HepG2 (cell line): ENCODE results near the gene CD37. TPM values are rescaled to one million over a fixed set of nuclear protein-coding genes. Genes with fewer than 3 reads are reported as not detected.

Experiments used
- ARNT2 ChIP-seq: sonication (generic); formaldehyde crosslinking; IDR thresholded peaks from 2 replicates; pipeline ENCODE4 v1.8.0; 2022; ENCODE audit warnings: mild to moderate bottlenecking, low read depth, missing genetic modification reagents, moderate library complexity
- CC2D1A ChIP-seq: sonication (generic); formaldehyde crosslinking; IDR thresholded peaks from 2 replicates; pipeline ENCODE4 v1.8.1; 2023; ENCODE audit warnings: mild to moderate bottlenecking, missing genetic modification reagents
- FOXJ3 ChIP-seq: sonication (generic); formaldehyde crosslinking; IDR thresholded peaks from 2 replicates; pipeline ENCODE4 v1.4.0; 2020; ENCODE audit warnings: missing genetic modification reagents, mild to moderate bottlenecking, borderline replicate concordance
- GFI1 ChIP-seq: sonication (generic); formaldehyde crosslinking; IDR thresholded peaks from 2 replicates; pipeline ENCODE4 v1.5.0; 2020; ENCODE audit warnings: missing genetic modification reagents, mild to moderate bottlenecking, borderline replicate concordance
- HDAC2 ChIP-seq: sonication (generic); formaldehyde crosslinking; IDR thresholded peaks from 2 replicates; pipeline ENCODE4 v1.4.0; 2020; ENCODE audit warnings: missing genetic modification reagents
- HOXA7 ChIP-seq: sonication (generic); formaldehyde crosslinking; IDR thresholded peaks from 2 replicates; pipeline ENCODE4 v1.8.1; 2022; ENCODE audit warnings: mild to moderate bottlenecking, missing genetic modification reagents, moderate library complexity
- KDM4B ChIP-seq: sonication (generic); formaldehyde crosslinking; IDR thresholded peaks from 2 replicates; pipeline ENCODE4 v1.4.0; 2020; ENCODE audit warnings: missing genetic modification reagents
- MEF2D ChIP-seq: sonication (generic); formaldehyde crosslinking; IDR thresholded peaks from 2 replicates; pipeline ENCODE4 v1.5.1; 2020; ENCODE audit warnings: mild to moderate bottlenecking, missing genetic modification reagents
- MIXL1 ChIP-seq: IDR thresholded peaks from 2 replicates; pipeline ENCODE4 v1.6.1; 2016
- XRCC5 ChIP-seq: fragments of 200-400 bp; formaldehyde crosslinking; optimal IDR thresholded peaks from 2 replicates; pipeline ENCODE3; 2017; ENCODE audit warnings: mild to moderate bottlenecking, low read length
- ZBTB3 ChIP-seq: sonication (generic); formaldehyde crosslinking; IDR thresholded peaks from 2 replicates; pipeline ENCODE4 v1.4.0; 2020; ENCODE audit warnings: low read depth, mild to moderate bottlenecking, moderate library complexity, missing genetic modification reagents, borderline replicate concordance
- ZNF451 ChIP-seq: sonication (generic); formaldehyde crosslinking; IDR thresholded peaks from 2 replicates; pipeline ENCODE4 v1.5.0; 2020; ENCODE audit warnings: mild to moderate bottlenecking, missing genetic modification reagents
- ZNF567 ChIP-seq: sonication (generic); formaldehyde crosslinking; IDR thresholded peaks from 2 replicates; pipeline ENCODE4 v1.8.1; 2023; ENCODE audit warnings: mild to moderate bottlenecking, missing genetic modification reagents, borderline replicate concordance
- ZNF616 ChIP-seq: sonication (generic); formaldehyde crosslinking; IDR thresholded peaks from 2 replicates; pipeline ENCODE4 v1.5.0; 2020; ENCODE audit warnings: low read depth, mild to moderate bottlenecking, missing genetic modification reagents
- ZNF652 ChIP-seq: IDR thresholded peaks from 2 replicates; pipeline ENCODE4 v1.6.1; 2016; ENCODE audit warnings: low read depth, borderline replicate concordance
- polyA plus RNA-seq, 8 experiments: library from polyadenylated mRNA; depleted of rRNA in 3 of 8; stranded (reverse) in 7 of 8; unstranded in 1 of 8; fragments of >200 nt; fragmentation: Illumina TruSeq in 4 of 8; extraction: Trizol in 4 of 8; gene quantifications; 2 replicates each; pipeline versions ENCODE4 v1.2.1 to v1.2.3, GENCODE V29; 2011 to 2016; ENCODE audit warnings: low read depth in 4 of 8, missing spikeins in 1 of 8, mixed read lengths in 1 of 8; ENCODE audit not compliant: insufficient read depth in 1 of 8
- total RNA-seq, 5 experiments: library from RNA; depleted of rRNA; stranded (reverse); fragments of >200 nt; fragmentation: Illumina TruSeq; extraction: Trizol; gene quantifications; 2 replicates each; pipeline ENCODE4 v1.2.3, GENCODE V29; 2016; ENCODE audit warnings: low read depth in 1 of 5
- TF ChIP-seq, protein P1 (sequence below): sonication (generic); formaldehyde crosslinking; IDR thresholded peaks from 2 replicates; pipeline ENCODE4 v1.8.1; 2023; ENCODE audit warnings: mild to moderate bottlenecking, missing genetic modification reagents
- TF ChIP-seq, protein P2 (sequence below): sonication (generic); formaldehyde crosslinking; IDR thresholded peaks from 2 replicates; pipeline ENCODE4 v1.4.0; 2020; ENCODE audit warnings: low read depth, mild to moderate bottlenecking, missing genetic modification reagents
- TF ChIP-seq, protein P3 (sequence below): IDR thresholded peaks from 2 replicates; pipeline ENCODE4 v1.6.1; 2018; ENCODE audit warnings: missing genetic modification reagents, mild to moderate bottlenecking, missing compliant biosample characterization
- TF ChIP-seq, protein P4 (sequence below): sonication (generic); formaldehyde crosslinking; IDR thresholded peaks from 2 replicates; pipeline ENCODE4 v1.5.1; 2020; ENCODE audit warnings: mild to moderate bottlenecking, missing genetic modification reagents, moderate library complexity
- TF ChIP-seq, protein P5 (sequence below): sonication (generic); formaldehyde crosslinking; IDR thresholded peaks from 2 replicates; pipeline ENCODE4 v1.5.0; 2020; ENCODE audit warnings: mild to moderate bottlenecking, low read depth, missing genetic modification reagents, borderline replicate concordance
- TF ChIP-seq, protein P6 (sequence below): IDR thresholded peaks from 2 replicates; pipeline ENCODE4 v1.6.1; 2016; ENCODE audit warnings: low read depth, borderline replicate concordance
- TF ChIP-seq, protein P7 (sequence below): sonication (generic); formaldehyde crosslinking; IDR thresholded peaks from 2 replicates; pipeline ENCODE4 v1.4.0; 2020; ENCODE audit warnings: missing genetic modification reagents
- TF ChIP-seq, protein P8 (sequence below): IDR thresholded peaks from 2 replicates; pipeline ENCODE4 v1.6.1; 2016; ENCODE audit warnings: missing biosample characterization, missing genetic modification reagents, low read depth

The CD37 gene
- total and polyA plus RNA-seq, 2 of the 13 experiments (the other 11 are each of a cell fraction or from before 2014, with no cell fraction given), result not detected

DNA sequence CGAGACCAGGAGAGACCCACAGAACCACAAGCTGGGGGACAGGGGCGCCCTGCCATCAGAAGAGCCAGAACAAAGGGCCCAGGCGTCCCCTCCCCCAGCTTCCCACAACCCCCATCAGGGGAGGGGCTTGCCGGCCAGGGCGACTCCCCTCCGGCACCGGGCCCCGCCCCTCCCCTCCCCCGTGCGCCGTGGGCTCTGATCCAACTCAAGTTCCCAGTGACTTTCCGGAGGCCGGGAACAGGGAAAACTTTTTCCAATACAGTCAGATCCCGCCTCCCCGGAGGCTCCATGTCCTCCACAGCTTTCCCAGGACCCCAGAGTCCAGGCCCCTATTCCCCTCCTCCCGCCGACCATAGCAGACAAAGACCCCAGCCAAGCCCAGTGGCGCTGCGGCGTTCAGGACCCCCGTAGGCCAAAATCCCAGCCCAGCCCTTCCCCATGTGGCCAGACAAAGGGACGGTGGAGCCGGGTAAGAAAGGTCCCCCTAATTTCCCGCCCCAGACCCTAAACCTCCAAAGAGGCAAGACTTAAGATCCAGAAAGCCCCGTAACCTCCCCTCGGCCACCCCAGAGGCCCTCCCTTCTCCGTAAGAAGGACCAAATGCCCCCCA lies 26.3 kb downstream of the CD37 start (continued):
- TF ChIP-seq, protein P1, sequence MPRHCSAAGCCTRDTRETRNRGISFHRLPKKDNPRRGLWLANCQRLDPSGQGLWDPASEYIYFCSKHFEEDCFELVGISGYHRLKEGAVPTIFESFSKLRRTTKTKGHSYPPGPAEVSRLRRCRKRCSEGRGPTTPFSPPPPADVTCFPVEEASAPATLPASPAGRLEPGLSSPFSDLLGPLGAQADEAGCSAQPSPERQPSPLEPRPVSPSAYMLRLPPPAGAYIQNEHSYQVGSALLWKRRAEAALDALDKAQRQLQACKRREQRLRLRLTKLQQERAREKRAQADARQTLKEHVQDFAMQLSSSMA, result no peak
- TF ChIP-seq, protein P2, sequence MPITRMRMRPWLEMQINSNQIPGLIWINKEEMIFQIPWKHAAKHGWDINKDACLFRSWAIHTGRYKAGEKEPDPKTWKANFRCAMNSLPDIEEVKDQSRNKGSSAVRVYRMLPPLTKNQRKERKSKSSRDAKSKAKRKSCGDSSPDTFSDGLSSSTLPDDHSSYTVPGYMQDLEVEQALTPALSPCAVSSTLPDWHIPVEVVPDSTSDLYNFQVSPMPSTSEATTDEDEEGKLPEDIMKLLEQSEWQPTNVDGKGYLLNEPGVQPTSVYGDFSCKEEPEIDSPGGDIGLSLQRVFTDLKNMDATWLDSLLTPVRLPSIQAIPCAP, result no peak
- TF ChIP-seq ZNF652 (CRISPR knock-in tag), result no peak
- 0 out of 2 replicates have a peak, but pooled peaks have one; percentile 36 for TF ChIP-seq ZNF567
- no peak for TF ChIP-seq HDAC2
- TF ChIP-seq, protein P3, sequence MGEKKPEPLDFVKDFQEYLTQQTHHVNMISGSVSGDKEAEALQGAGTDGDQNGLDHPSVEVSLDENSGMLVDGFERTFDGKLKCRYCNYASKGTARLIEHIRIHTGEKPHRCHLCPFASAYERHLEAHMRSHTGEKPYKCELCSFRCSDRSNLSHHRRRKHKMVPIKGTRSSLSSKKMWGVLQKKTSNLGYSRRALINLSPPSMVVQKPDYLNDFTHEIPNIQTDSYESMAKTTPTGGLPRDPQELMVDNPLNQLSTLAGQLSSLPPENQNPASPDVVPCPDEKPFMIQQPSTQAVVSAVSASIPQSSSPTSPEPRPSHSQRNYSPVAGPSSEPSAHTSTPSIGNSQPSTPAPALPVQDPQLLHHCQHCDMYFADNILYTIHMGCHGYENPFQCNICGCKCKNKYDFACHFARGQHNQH (CRISPR knock-in tag), result no peak; the same call in 1 of the 2 replicates
- TF ChIP-seq, protein P4, sequence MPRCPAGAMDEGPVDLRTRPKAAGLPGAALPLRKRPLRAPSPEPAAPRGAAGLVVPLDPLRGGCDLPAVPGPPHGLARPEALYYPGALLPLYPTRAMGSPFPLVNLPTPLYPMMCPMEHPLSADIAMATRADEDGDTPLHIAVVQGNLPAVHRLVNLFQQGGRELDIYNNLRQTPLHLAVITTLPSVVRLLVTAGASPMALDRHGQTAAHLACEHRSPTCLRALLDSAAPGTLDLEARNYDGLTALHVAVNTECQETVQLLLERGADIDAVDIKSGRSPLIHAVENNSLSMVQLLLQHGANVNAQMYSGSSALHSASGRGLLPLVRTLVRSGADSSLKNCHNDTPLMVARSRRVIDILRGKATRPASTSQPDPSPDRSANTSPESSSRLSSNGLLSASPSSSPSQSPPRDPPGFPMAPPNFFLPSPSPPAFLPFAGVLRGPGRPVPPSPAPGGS (CRISPR knock-in tag), result no peak
- TF ChIP-seq MIXL1 (CRISPR knock-in tag), result no peak
- no peak for TF ChIP-seq ZNF451 (CRISPR knock-in tag)
- TF ChIP-seq, protein P5, sequence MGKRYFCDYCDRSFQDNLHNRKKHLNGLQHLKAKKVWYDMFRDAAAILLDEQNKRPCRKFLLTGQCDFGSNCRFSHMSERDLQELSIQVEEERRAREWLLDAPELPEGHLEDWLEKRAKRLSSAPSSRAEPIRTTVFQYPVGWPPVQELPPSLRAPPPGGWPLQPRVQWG (CRISPR knock-in tag), result no peak
- TF ChIP-seq ZNF616 (CRISPR knock-in tag), result no peak
- no peak for TF ChIP-seq FOXJ3
- no peak for TF ChIP-seq KDM4B (CRISPR knock-in tag)
- TF ChIP-seq, protein P6, sequence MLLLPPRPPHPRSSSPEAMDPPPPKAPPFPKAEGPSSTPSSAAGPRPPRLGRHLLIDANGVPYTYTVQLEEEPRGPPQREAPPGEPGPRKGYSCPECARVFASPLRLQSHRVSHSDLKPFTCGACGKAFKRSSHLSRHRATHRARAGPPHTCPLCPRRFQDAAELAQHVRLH, result no peak
- TF ChIP-seq ZBTB3 (CRISPR knock-in tag), result no peak
- TF ChIP-seq ARNT2, result 0 out of 2 replicates have a peak, but pooled peaks have one; percentile 49
- TF ChIP-seq, protein P7, sequence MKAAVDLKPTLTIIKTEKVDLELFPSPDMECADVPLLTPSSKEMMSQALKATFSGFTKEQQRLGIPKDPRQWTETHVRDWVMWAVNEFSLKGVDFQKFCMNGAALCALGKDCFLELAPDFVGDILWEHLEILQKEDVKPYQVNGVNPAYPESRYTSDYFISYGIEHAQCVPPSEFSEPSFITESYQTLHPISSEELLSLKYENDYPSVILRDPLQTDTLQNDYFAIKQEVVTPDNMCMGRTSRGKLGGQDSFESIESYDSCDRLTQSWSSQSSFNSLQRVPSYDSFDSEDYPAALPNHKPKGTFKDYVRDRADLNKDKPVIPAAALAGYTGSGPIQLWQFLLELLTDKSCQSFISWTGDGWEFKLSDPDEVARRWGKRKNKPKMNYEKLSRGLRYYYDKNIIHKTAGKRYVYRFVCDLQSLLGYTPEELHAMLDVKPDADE (CRISPR knock-in tag), result no peak
- TF ChIP-seq CC2D1A, result no peak
- TF ChIP-seq MEF2D, result no peak
- TF ChIP-seq HOXA7 (CRISPR knock-in tag), result no peak
- TF ChIP-seq, protein P8, sequence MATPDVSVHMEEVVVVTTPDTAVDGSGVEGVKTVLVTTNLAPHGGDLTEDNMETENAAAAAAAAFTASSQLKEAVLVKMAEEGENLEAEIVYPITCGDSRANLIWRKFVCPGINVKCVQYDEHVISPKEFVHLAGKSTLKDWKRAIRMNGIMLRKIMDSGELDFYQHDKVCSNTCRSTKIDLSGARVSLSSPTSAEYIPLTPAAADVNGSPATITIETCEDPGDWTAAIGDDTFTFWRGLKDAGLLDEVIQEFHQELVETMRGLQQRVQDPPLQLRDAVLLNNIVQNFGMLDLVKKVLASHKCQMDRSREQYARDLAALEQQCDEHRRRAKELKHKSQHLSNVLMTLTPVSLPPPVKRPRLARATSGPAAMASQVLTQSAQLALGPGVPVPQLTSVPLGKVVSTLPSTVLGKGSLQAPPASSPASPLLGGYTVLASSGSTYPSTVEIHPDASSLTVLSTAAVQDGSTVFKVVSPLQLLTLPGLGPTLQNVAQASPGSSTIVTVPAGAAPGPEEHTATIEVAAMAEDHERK (CRISPR knock-in tag), result no peak
- TF ChIP-seq XRCC5, result no peak
- TF ChIP-seq GFI1 (CRISPR knock-in tag), result no peak
